Endothelial cell of umbilical vein (primary cell): ENCODE data around the gene SUPT4H1.

Experiments used
- CTCF ChIP-seq, 2 donors: IDR thresholded peaks; 1 replicate in 1 of 2; 2 replicates in 1 of 2; pipeline ENCODE4 v1.5.1; 2011; ENCODE audit warnings: low read length in 2 of 2, mild to moderate bottlenecking in 2 of 2, moderate library complexity in 2 of 2, control low read depth in 1 of 2, inconsistent platforms in 1 of 2, low read depth in 1 of 2; ENCODE audit not compliant: insufficient read depth in 1 of 2; ENCODE audit errors: extremely low read depth in 1 of 2
- EZH2 ChIP-seq: IDR thresholded peaks from 2 replicates; pipeline ENCODE4 v1.6.1; 2012; ENCODE audit warnings: borderline replicate concordance, low read depth, mild to moderate bottlenecking, moderate library complexity, low read length, inconsistent platforms; ENCODE audit not compliant: severe bottlenecking
- FOS ChIP-seq: IDR thresholded peaks from 2 replicates; pipeline ENCODE4 v1.6.1; 2011; ENCODE audit warnings: mild to moderate bottlenecking, low read length, moderate library complexity, borderline replicate concordance; ENCODE audit not compliant: insufficient read depth
- GATA2 ChIP-seq: IDR thresholded peaks from 2 replicates; pipeline ENCODE4 v1.7.0; 2011; ENCODE audit warnings: low read depth, mild to moderate bottlenecking, moderate library complexity, mixed read lengths, low read length; ENCODE audit not compliant: insufficient read length, insufficient read depth
- MAX ChIP-seq: IDR thresholded peaks from 2 replicates; pipeline ENCODE4 v1.6.1; 2011; ENCODE audit not compliant: insufficient read depth, insufficient read length
- MYC ChIP-seq: IDR thresholded peaks from one replicate; pipeline ENCODE4 v1.6.1; 2011; ENCODE audit warnings: mild to moderate bottlenecking, low read depth, low read length
- POLR2A ChIP-seq: IDR thresholded peaks from 2 replicates; pipeline ENCODE4 v1.6.1; 2012; ENCODE audit warnings: low read depth, mild to moderate bottlenecking, control low read depth, low read length
- POLR2AphosphoS5 ChIP-seq: IDR thresholded peaks from 2 replicates; pipeline ENCODE4 v1.6.1; 2012; ENCODE audit warnings: low read depth, mild to moderate bottlenecking, control low read depth, low read length, moderate library complexity; ENCODE audit not compliant: insufficient read depth

GRCh38 chr17:58324056-58324408 lies 28.0 kb downstream of the SUPT4H1 start:
- TF ChIP-seq EZH2 (no peak), POLR2AphosphoS5 (no peak), CTCF (IDR thresholded peaks at IDR 0.05; ENCODE audit: extremely low read depth in 1 of 2, insufficient read depth in 1 of 2, low read depth in 1 of 2, low read length in 2 of 2) (no peak), MAX (no peak), POLR2A (no peak), GATA2 (no peak), FOS (no peak), MYC (no peak)
